WTC11 (cell line): ENCODE measurements around the gene BFSP1.

Experiments used
- CTCF ChIP-seq: fragments of 200-600 bp; IDR thresholded peaks from 2 replicates; pipeline ENCODE4 v1.8.0; 2022; ENCODE audit warnings: antibody characterized with exemption
- MAX ChIP-seq: sonication (generic); formaldehyde crosslinking; IDR thresholded peaks from 2 replicates; pipeline ENCODE4 v1.8.0; 2022; ENCODE audit warnings: mild to moderate bottlenecking, missing genetic modification reagents
- MXD4 ChIP-seq: fragments of 250-450 bp; sonication (Bioruptor Pico); IDR thresholded peaks from 2 replicates; pipeline ENCODE4 v1.8.0; 2021; ENCODE audit warnings: mild to moderate bottlenecking, moderate library complexity, borderline replicate concordance
- TEAD1 ChIP-seq: sonication (generic); formaldehyde crosslinking; IDR thresholded peaks from 2 replicates; pipeline ENCODE4 v1.8.0; 2022; ENCODE audit warnings: mild to moderate bottlenecking, missing genetic modification reagents
- ZSCAN18 ChIP-seq: fragments of 250-450 bp; sonication (Bioruptor Pico); IDR thresholded peaks from 2 replicates; pipeline ENCODE4 v2.1.2; 2022; ENCODE audit warnings: mild to moderate bottlenecking, moderate library complexity

GRCh38 chr20:17525650-17526049 is 5.5 kb downstream of the BFSP1 start:
- TF ChIP-seq MAX (no peak), CTCF (no peak), ZSCAN18 (no peak), TEAD1 (CRISPR knock-in tag) (no peak), MXD4 (no peak)
